ENCODE measurements around the gene GRHL3.

Gene GRHL3

DNA sequence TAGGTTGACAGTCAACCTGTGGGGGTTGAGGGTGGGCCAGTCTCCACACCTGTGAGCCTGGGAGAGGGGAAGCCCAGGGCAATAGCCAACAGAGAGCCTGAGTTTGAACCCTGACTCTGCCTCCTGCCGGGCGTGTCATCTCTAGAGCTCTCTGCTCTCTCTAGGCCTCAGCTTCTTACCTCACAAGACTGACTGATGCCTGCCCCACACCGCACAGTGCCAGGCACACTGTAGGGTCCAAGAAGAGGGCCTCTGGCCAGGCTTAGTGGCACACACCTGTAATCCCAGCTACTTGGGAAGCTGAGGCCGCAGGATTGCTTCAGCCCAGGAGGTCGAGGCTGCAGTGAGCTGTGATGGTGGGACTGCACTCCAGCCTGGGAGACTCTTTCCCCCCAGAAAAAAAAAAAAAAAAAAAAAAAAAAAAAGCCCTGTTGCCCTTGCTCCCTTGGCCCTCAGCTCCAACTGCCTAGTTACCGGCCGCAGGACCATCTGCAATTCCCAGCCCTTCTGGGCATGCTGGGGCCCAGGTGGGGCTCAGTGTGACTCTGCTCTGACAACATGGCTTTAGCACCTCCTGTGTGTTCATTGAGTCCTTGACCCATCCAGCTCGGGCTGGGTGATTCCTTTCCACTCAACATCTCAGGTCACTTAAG, 25.1 kb downstream of the GRHL3 start:
- DNase-seq (ENCODE audit: low read depth), result no peak

DNA sequence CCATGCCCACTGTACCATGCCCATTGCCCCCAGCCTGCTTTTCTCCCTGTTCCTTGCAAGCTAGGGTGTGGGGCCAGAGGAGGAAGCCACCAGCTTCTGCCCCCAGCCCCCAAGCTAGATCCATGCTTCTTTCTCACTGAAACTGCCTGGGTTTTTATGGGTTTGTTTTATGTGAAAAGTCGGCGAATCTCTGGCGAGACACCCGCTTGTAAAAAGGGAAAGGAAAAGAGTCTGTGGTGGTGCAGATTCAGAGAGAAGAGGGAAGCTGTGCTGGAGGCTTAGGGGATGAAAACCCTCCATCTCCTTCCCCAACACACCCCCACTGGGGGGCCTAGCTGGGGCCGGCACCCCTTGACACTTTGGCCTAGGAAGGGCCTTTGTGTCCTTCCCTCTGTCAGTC, 26.2 kb downstream of the GRHL3 start:
- no peak for DNase-seq (ENCODE audit: low read depth)

DNA sequence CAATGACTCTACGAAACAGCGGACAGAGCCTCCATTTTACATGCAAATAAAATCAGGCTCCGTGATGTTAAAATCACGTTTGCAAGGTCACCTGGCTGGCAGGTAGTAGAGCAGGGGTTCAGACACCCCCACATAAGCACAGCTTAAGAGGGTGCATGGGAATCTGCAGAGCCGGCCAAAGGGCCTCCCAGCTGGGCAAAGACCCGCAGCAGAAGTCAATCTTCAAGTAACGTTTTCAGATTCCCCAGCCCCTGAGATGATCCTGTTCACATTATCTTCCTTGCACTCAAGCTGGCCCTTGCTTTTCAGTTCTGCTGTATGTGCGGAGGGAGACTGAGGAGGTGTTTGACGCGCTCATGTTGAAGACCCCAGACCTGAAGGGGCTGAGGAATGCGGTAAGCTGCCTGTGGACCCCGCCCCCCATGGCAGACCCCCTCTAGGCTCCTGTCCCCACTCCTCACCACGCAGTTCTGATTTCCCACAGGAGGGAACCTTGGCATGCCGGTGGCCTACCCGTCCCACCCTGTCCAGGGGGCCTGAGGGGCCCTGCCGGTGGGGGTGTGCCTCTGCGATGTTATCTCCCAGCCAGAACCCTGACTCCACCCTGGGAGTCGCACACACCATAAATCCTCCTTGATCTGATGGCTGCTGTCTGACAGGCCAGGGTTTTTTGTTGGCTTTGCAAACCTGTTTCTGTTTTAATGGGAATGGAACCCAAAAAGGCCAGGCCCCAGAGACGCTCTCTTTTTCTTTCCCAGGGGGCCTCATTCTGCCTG, 28.2 kb downstream of the GRHL3 start:
- DNase-seq (ENCODE audit: low read depth), result no peak

DNA sequence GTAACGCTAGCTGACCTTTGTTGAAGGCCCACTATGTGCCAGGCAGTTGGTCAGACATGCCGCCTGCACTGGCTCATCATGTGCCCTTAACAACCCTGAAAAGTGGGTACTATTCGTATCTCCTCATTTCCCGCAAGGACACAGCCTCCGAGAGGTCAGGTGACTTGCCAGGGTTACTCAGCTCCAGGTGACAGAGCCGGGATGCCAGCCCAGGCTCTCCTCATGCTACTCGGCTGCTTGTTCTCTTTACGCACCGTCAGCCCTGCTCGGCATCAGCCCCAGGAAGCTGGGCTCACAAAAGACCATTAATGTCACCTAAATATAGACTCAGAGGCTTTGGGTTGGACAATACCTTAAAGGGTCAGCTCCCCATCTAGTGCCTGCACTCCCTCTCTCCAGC, 29.0 kb downstream of the GRHL3 start:
- no peak for DNase-seq (ENCODE audit: low read depth)

DNA sequence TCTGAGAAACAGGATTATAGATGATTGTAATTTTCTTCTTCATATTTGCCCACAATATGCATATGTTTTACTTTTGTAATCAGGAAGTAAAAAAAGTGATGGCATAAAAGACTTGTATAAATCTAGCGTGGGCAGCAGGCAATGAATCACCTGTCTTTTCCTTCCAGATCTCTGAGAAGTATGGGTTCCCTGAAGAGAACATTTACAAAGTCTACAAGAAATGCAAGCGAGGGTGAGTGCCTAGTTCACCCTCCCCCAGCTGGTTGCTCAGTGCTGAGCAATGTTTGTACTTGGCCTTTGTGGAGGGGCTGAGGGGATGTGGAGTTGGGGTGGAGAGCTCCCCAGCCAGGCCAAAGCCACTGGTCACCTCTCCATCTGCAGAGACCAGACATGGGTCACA, 30.7 kb downstream of the GRHL3 start:
- no peak for DNase-seq (ENCODE audit: low read depth)

DNA sequence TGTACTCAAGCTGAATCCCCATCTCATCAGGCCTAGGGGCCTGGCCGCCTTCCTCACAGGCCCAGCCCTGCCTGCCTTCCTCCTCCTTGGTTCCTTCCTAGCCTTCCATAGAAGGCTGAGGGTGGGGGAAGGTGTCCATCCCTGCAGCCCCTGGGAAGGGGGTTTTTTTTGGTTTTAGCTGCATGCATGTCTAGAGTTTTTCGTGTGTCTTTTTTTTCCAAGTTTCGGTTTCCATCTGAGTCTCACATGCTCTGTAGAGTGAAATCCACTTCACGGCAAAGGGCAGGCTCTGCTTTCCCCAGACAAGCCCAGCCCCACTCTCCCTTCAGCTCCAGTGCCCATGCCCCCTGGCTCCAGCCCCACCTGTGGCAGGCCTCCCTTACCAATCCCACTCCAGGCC, 32.1 kb downstream of the GRHL3 start:
- no peak for DNase-seq (ENCODE audit: low read depth)

DNA sequence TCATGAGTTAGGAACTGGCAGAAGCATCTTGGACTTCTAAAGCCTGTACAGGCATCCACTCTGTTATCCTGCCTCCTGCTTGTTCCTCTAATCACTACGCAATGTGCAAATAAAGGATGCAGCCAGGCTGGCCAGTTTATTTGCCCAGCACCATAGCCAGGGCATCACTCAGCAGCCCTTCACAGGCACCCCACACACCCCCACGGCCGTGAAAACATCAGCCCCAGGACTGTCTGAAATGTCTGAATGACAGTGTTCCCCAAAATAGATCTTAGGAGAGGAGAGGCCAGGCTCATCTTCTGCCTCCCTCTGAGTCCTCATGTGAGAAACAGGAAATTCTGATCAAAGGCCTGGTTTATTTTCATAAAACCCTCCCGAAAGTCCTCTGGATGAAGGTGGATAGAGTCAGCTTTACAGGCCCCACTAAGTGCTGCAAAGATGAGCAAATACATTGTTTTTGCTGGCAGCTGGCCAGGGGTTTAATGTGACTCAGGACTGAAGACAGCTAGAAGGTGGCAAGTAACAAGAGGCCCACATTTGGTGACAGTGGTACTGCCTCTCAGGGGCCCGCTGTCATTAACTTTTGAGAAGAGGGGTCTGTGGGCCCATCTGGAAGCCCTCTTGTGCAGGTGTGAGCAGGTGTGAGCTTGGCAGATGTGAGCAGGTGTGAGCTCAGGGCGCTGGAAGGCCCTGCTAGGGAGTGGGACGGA, 32.9 kb downstream of the GRHL3 start:
- no peak for DNase-seq (ENCODE audit: low read depth)

DNA sequence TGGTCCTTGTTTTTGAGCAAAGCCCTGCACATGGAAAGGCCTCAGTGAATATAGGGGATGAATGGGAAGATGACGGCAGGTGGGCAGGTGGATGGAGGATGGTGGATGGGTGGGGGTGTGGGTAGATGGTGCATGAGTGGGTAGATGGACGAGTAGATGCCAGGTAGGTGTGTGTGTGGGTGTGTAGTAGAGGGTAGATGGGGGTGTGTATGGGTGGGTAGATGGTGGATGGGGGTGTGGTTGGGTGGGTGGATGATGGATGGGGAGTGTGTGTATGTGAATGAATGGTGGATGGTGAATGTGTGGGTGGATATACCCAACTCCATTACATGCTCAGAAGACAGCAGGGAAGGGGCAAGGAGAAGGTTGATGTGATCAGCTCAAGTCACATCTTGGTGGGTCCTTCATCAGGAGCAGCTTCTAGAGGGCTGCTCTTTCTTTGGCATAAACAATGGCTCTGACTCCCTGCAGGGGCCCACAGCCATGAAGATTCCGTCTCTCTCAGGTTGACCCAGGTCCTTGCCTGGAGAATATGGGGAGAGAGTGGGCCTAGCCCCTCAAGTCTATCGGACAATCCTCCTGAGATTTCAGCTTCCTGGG, 34.2 kb downstream of the GRHL3 start:
- no peak for DNase-seq (ENCODE audit: low read depth)

DNA sequence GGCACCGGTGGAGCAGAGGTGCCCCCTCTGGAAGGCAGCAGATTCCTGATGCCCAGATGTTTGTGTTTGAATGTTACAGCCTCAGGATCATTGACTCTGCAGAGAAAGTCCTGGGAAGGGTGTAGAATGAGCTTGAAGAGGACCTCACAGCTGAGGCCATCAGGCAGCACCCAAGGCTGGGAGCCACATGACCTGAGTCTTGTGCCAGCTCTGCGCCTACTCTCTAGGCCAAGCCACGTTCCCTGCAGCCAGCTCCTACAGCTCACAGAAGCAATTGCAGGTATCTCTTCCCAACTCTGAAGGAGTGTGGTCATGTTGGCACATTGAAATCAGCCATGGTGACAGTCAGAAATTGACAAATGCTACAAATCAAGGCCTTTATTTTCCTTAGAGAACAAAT, 36.3 kb downstream of the GRHL3 start:
- no peak for DNase-seq (ENCODE audit: low read depth)

DNA sequence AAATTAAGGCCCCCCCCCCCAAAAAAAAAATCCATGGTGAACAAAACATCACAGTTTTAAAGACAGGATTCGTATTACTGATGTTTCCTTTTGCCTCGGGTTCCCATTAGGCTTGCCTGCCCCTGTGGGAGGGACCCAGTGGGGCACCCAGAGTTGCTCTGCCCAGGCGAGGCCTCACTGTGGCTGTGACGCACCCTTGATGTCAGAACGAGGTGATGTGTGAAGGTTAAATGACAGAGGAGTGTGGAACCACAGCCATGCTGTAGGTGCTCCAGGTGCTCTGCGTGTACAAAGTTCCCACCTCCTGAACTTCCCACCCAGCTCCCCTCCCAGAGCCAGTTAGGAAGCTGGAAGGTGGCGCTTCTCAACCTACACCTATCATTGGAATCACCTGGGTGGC, 37.9 kb downstream of the GRHL3 start:
- DNase-seq (ENCODE audit: low read depth), result no peak

DNA sequence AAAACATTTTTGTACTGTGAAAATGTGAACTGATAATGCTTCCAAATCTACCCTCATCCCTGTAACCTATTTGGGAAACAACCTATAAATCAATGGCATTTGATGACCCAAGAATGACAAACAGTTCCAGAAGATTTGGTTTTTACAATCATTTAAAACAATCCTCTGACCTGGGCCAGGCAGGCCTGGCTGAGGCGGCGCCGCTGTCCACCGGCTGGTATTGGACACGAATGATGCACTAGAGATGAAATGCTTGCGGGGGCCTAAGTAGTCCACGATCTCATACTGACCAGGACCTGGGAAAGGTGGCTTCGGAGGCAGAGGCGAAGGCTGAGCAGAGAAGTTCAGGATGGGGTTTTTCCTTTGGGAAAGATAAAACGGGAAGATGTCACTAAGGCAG, 41.5 kb downstream of the GRHL3 start:
- no peak for DNase-seq (ENCODE audit: low read depth)

DNA sequence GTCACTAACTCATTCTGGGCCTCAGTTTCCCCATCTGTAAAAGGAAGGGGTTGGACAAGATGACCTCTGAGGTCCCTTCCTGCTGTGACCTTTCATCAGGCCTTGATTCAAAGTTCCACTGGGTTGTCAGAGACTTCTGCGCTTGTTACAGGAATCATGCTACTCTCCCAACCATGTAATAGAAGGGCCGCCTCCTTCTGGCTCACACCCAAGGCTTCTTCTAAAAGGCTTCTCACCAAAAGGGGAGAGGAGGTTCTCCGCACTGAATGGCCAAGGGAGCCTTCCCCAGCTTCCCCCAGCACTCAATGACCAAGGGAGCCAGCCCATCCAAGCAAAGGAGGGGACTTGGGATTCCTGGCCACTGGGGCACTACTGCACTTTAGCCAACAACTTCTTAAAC, 42.7 kb downstream of the GRHL3 start:
- DNase-seq (ENCODE audit: low read depth), result no peak

DNA sequence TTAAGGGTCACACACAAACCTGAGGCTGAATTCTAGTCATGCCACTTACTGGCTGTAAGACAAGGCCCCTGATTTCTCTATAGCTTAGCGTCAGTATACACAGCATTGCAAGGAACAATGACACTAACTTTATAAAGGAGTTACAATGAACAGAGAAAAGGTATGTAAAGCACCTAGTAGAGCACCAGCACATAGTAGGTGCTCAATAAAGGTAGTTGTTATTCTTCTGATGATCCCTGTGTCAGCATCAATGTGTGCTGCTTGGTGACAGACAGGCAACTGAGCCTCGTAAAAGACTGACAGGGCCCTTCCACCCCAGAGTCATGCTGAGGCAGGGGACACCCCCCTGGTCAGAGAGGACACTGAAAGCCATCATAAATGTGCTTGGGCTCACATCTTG, 43.2 kb downstream of the GRHL3 start:
- no peak for DNase-seq (ENCODE audit: low read depth)

DNA sequence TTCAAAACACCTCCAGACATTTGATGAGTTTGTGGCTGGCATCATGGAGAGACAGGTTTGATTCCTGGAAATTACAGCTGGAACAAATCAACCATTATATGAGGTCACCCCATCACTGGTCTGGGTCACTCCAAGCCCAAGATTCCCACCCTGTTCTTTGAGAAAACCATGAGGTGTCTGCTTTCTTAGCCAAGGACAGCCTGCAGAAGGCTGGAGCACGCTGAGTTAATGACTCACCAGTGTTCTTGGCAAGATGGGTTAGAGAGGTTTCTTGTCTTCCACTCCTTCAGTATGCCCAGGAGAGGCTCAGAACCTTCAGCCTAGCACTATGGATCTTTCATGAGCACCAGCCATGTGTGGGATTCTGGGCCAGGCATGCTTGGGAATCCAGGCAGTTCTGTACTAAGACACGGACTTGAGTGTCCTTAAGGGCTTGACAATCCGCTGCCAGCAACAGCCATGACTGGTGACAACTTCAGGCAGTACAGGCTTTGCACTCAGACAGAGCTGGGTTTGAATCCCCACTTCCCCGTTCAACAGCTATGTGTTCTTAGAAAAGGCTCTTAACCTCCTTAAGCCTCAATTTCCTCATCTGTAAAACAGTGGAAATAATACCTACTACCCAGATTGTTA, 43.9 kb downstream of the GRHL3 start:
- no peak for DNase-seq (ENCODE audit: low read depth)

DNA sequence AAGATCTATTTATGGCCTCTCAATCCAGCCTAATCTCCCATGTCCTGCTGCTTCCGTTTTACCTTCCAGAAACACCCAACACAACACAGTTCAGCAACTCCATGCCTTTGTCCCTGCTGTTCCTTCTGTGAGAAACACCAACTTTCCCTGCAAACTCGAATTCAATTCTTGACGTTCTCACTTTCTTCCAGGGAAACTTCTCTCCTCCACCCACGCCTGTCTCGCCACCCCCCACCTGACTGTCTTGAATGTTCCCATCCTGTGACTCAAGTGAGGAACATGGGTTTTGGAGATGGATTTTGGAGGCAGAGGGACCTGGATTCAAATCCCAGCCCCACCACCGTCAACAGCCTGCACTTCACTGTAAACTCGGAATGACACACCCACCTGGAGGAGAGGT, 44.8 kb downstream of the GRHL3 start:
- DNase-seq (ENCODE audit: low read depth), result no peak

DNA sequence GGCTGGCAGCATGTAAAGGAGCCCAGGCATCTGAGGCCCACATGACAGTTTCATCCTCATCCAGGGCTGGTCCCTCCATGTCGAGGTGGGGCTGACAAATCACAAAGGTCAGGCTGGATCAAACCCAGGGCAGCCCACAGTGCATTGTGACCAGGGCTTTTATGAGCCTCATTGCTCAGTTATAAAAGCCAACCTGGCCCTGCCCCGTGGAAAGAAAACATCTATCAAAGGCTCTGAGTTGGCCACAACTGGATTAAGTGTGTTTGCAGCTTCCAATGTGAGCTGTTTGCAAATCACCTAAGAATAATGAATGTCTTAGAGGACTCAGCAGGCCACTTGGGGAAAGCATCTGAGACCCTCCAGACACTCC, 45.4 kb downstream of the GRHL3 start:
- no peak for DNase-seq (ENCODE audit: low read depth)

DNA sequence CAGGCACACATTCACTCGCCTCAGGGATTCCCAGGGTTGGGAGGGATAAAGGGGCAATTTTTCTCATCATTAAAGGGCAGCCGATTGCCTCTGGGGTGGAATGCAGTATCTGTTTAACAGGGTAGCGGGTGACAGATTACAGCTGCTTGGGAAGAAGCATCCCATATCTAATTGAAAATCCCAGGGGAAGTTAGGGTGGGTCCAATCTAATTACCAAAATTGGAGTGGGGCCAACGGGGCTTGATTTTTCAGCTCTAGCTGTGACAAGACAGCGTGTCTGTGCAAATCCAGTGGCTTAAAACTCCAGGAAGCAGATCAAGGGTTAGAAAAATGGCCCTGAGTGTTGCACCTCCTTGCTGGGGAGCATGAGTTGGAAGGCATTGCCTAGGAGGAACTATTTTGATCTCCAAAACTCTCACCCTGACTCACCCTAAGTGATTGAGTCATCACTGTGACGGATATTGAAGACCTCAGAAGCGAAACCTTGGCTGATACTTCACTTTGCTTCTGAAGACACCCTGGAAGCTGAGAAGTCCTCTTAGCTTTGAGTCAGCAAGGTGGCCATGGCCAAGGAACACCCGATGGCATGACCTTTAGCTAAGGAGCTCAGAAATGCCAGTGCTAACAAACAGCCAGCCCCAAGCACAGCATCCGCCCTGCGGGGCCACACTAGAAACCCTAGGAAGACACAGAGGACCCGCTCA, 46.0 kb downstream of the GRHL3 start:
- DNase-seq (ENCODE audit: low read depth), result no peak

DNA sequence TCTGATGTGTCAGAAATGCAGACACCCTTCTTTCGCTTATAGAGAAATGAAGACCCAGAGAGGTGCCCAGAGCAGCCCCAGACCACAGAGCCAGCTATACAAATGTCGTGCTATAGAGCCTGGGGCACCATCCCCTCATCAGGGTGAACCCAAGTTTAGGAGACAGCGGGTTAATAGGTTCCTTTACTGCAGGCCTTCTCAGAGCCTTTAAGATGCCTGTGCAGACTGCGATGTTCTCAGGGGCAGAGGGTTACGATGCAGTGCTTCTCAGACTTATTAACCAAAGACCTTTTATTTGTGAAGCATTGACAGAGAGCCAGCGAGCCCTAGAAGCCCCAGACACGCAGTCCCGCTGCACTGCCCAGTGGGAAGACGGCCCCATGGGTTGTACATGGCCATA, 47.5 kb downstream of the GRHL3 start:
- no peak for DNase-seq (ENCODE audit: low read depth)

DNA sequence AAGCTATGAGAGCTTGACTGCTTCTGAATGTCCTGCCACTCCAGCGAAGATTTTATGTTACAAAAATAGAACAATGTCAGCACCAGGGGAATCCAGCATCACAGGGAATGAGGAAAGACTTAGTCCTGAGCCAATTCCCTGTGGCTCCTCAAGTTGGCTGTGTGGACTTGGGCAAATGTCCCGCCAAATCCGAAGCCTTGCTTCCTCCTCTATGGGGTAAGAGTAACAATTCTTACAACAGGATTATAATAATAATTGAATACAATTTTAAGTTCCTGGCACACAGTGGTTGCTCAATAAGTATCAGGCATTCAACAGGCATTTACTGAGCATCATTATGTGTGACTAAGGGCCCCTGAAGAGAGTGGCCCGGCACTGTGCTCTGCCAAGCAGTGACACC, 50.0 kb downstream of the GRHL3 start:
- no peak for DNase-seq (ENCODE audit: low read depth)

DNA sequence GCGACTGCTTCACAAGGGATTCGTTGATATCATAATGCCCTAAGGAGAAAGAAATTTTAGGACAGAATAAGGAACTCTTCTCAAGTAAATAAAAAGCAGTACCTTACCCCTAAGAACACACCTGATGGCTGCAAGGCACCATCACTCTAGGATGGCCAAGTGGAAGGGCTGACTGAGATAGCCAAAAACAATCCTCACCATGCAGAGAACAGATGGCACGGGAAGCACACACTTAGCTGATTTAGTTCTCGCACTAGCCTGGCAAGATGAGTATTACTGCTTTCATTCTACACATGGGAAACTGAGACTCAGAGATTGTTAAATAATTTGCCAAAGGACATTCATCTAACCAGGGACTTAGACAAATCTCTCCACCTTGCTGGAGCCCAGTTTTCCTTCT, 50.6 kb downstream of the GRHL3 start:
- no peak for DNase-seq (ENCODE audit: low read depth)

DNA sequence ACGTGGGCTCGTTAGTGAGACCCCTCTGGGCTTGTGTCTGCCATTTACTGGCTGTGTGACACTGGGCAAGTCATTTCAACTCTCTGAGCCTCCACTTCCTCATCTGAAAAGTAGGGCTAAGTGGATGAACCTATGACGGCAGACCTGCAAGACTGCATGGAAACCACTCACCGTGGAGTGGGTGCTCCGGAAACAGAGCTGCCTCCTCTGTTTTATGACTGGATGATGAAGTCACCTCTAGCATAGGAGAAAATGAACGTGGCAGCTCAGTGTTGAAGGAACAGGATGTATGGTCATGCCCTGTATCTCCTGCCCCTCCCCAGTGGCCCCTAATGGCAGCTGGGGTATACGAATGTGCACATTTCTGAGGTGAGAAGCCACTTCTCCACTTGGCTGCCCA, 53.9 kb downstream of the GRHL3 start:
- no peak for DNase-seq (ENCODE audit: low read depth)

DNA sequence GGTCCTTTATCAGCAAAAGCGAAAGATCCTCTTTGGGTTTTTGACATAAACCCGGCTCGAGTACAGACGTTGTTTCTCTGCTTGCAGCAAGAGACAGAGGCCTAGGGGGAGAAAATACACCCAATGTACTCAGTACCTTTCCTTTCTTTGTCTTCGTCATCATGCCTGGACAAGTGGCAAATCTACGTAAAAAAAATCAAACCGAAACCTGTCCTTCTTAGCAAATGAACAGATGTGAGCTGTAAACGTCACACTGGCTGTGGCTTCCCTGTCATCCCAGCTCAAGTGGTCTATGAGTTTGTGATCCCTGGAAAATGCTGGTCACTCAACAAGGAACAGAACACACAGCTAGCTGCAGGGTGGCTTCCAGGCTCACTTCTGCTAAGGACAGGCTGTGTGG, 54.6 kb downstream of the GRHL3 start:
- no peak for DNase-seq (ENCODE audit: low read depth)

Measured in stimulated activated CD8-positive, alpha-beta memory T cell treated with anti-CD3 and anti-CD28 coated beads, Interleukin-12 subunit alpha, Interleukin-12 subunit beta, amount 100 ng/mL, for 4 hours (primary cell).